ENCODE results near the gene DIP2C.
"Not testable (repeated sequence)": the region's sequence is repeated elsewhere in the genome, so short reads cannot be mapped to it uniquely, and the experiment has no call there.

Gene DIP2C

DNA sequence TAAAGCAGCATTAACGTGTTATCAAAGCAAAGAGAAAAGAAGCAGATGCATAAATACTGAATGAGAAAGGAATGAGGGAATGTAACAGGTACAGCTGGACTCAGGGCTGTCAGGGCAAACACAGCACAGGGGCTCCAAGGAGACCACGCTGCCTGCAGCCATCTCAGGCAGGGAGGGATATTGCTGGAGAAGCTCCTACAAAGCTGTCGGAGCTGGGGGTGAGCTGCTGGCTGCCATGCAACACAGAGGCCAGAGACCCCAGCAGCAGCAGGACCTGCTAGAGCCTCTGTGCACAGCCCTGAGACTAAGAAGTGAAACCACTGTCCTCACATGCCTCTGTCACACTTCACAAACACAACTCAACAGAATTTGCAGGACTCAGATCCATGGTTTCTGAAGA lies 235.8 kb downstream of the DIP2C start:
- DNase-seq (ENCODE audit: insufficient read length) (no peak), FAIRE-seq (no peak)
- TF ChIP-seq POLR2AphosphoS5 (IDR thresholded peaks at IDR 0.05; ENCODE audit: low read depth, low read length) (no peak), POLR2A (IDR thresholded peaks at IDR 0.05; ENCODE audit: low read depth, low read length) (no peak), TAF1 (IDR thresholded peaks at IDR 0.05; ENCODE audit: borderline replicate concordance, low read depth, low read length) (no peak)

DNA sequence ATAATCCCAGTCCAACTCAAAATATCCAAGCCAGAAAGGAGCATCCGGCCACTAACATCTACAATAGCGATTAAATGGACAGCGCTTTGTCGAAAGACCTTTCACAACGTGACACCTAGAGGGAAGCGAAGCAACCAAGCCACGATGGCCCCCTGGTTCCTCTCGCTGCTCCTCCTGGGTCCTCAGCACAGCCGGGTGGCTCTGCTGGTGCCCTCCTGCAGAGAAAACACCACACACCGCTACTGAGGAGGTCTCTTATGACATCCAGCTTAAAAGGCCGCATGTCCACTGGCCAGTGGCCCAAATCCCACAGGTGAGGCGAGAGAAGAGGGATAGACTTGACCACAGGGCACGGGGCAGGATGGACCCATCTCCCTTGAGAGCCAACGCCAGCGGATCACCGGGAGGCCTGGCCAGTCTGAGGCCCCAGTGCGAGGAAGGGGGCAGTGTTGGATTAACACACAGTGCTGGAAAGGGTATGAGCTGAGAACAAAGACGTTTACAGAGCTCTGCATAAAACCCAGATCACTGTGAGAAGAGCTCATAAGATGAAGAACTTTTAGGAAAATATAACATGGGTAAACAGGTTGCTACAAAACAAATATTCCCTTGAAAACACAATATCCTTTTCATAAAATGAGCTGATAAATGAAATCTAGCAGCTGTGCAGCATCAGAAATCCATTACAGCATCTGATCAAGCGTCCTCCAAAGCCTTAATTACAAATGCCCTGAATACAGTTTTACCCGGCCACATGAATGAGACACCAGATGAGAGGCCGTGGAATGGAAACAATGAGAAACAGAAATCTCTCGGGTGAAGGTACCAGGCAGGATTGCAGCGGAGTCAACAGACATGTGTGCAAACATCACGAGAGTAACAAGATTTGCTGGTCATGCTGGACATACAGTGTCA lies 236.7 kb downstream of the DIP2C start:
- TF ChIP-seq POLR2AphosphoS5 (IDR thresholded peaks at IDR 0.05; ENCODE audit: low read depth, low read length), result no peak
- TF ChIP-seq POLR2A (IDR thresholded peaks at IDR 0.05; ENCODE audit: low read depth, low read length), result no peak
- TF ChIP-seq TAF1 (IDR thresholded peaks at IDR 0.05; ENCODE audit: borderline replicate concordance, low read depth, low read length), result no peak
- no peak for FAIRE-seq
- no peak for DNase-seq (ENCODE audit: insufficient read length)

DNA sequence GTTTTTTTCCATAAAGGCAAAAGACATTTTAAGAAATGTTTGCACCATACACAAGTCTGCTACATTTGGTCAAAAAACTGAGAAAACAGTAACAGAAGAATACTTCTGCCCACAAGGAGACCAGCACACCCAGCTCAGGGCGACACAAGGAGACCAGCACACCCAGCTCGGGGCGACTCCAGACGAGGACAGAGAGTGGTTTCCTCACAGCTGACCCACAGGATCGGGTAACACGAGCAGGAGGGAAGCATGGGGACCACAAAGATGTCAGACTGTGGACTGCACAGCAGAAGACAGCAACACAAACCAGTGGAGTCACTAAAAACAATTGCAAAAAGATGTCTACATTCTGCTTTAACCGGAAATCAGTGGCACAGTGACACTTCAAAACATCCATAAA lies 237.6 kb downstream of the DIP2C start:
- TF ChIP-seq POLR2A (IDR thresholded peaks at IDR 0.05; ENCODE audit: low read depth, low read length), result no peak
- TF ChIP-seq TAF1 (IDR thresholded peaks at IDR 0.05; ENCODE audit: borderline replicate concordance, low read depth, low read length), result no peak
- no peak for TF ChIP-seq POLR2AphosphoS5 (IDR thresholded peaks at IDR 0.05; ENCODE audit: low read depth, low read length)
- FAIRE-seq (no peak), DNase-seq (ENCODE audit: insufficient read length) (no peak)

DNA sequence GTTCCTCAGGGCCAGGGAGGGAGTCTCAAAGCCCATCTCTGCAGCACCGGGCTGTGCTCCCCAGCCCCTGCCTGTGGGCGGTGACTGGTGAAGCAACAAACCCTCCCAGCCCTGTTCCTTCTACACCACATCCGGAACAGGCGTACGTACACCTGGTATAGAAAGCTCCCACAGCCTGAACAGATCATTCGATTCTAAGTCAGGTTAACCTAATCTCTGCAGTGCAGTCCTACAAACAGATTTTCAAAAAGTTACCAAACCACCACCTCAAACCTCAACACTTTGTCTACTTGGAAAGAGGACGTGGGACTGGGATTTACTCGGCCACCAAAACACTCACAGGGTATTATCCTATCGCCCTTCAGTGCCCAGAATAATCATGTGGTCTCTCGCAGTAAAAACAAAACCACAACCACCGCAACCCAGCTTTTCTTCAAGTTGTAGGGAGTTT lies 238.4 kb downstream of the DIP2C start:
- no peak for TF ChIP-seq TAF1 (IDR thresholded peaks at IDR 0.05; ENCODE audit: borderline replicate concordance, low read depth, low read length)
- no peak for TF ChIP-seq POLR2AphosphoS5 (IDR thresholded peaks at IDR 0.05; ENCODE audit: low read depth, low read length)
- TF ChIP-seq POLR2A (IDR thresholded peaks at IDR 0.05; ENCODE audit: low read depth, low read length), result no peak
- DNase-seq (ENCODE audit: insufficient read length) (peak; percentile 49), FAIRE-seq (no peak)

DNA sequence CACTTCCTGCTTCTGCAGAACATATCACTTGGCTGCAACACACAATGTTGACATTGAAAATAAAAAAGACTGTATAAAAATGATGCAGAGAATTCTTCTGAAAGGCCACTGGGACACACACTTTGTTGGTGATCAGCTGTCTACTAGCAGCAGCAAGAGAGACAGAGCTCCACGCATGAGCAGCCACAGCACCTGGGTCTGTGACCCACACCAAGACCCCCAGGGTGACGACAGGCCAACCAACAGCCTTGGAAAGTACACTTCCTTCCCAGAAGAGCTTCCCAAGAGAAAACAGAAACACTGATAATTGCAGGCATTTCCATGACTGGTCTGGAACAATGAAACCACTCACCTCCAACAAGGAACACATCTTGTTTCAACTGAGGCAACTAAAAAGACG lies 239.0 kb downstream of the DIP2C start:
- TF ChIP-seq POLR2AphosphoS5 (IDR thresholded peaks at IDR 0.05; ENCODE audit: low read depth, low read length) (no peak), TAF1 (IDR thresholded peaks at IDR 0.05; ENCODE audit: borderline replicate concordance, low read depth, low read length) (no peak), POLR2A (IDR thresholded peaks at IDR 0.05; ENCODE audit: low read depth, low read length) (no peak)
- no peak for FAIRE-seq
- no peak for DNase-seq (ENCODE audit: insufficient read length)

DNA sequence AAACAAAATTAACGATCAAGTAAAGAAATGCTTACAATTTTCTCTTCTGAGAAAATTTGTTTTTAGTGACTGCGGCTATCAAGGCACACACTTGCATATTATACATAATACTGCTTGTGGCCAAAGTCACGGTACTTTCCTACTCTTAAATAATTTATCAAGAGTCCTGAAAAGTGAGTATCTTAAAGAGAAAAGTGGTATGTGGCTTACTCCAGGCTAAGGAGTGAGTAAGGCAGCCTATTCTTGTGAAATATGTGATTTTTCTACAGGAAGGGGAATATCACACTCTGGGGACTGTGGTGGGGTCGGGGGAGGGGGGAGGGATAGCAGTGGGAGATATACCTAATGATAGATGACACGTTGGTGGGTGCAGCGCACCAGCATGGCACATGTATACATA lies 240.1 kb downstream of the DIP2C start:
- FAIRE-seq, result not testable (repeated sequence)

DNA sequence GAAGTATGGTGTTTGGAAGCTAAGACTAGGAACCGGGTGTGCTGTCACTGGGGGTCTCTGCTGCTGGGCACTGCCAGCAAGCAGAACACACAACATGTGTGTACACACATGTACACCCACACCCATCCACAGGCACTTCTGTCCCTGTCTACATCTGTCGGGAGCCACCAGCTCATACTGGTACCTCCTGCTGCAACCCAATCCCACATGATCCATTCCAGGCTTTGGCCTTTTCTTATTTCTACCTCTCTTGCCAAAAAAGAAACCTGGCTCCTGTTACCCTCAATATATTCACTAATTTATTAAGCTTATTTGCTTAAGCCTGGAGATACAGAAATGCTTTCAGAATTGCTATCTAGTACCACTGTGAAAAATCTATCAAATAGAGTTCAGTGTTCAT lies 246.0 kb downstream of the DIP2C start:
- no peak for FAIRE-seq
- TF ChIP-seq POLR2AphosphoS5 (IDR thresholded peaks at IDR 0.05; ENCODE audit: low read depth, low read length) (no peak), POLR2A (IDR thresholded peaks at IDR 0.05; ENCODE audit: low read depth, low read length) (no peak), TAF1 (IDR thresholded peaks at IDR 0.05; ENCODE audit: borderline replicate concordance, low read depth, low read length) (no peak)
- DNase-seq (ENCODE audit: insufficient read length), result no peak

More for the DNA sequence above, 240.1 kb downstream of the DIP2C start:
- not testable (repeated sequence) for DNase-seq (ENCODE audit: insufficient read length)

DNA sequence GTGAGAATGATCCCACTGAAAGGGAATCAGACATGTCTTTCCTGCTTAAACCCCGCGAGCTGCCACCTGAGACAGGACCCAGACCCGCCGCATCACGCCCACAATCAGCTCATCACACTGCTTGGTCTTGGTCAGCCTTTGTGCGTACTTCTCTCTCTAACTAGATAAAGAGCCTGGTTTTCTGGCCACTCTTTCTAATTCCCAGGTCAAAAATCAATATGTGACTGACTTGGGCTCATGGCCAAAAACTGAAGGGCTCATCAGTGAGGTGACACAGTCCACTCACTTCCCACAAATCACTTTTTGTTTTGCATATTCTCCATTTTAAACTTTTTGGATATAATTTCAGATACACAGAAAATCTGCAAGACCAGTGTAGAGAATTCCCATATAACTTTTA lies 247.3 kb downstream of the DIP2C start:
- FAIRE-seq, result no peak
- TF ChIP-seq POLR2A (IDR thresholded peaks at IDR 0.05; ENCODE audit: low read depth, low read length) (no peak), TAF1 (IDR thresholded peaks at IDR 0.05; ENCODE audit: borderline replicate concordance, low read depth, low read length) (no peak), POLR2AphosphoS5 (IDR thresholded peaks at IDR 0.05; ENCODE audit: low read depth, low read length) (no peak)

DNA sequence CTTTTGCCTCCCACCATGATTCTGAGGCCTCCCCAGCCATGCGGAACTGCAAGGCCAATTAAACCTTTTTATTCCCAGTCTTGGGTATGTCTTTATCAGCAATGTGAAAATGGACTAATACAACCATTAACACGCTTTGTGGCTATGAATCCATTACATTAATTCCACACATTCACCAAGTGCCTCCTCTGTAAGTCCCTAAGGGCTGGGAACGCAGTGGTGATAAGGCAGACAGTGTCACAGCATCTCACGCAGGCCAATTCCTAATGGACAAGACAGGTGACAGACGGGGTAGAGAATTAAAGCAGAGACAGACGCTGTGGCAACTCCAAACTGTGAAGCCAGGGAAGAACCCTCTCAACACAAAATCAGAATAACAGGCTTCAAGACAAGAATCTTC lies 247.8 kb downstream of the DIP2C start:
- no peak for FAIRE-seq
- no peak for DNase-seq (ENCODE audit: insufficient read length)
- TF ChIP-seq POLR2AphosphoS5 (IDR thresholded peaks at IDR 0.05; ENCODE audit: low read depth, low read length) (no peak), TAF1 (IDR thresholded peaks at IDR 0.05; ENCODE audit: borderline replicate concordance, low read depth, low read length) (no peak), POLR2A (IDR thresholded peaks at IDR 0.05; ENCODE audit: low read depth, low read length) (no peak)

More for the DNA sequence above, 247.3 kb downstream of the DIP2C start:
- DNase-seq (ENCODE audit: insufficient read length), result no peak

DNA sequence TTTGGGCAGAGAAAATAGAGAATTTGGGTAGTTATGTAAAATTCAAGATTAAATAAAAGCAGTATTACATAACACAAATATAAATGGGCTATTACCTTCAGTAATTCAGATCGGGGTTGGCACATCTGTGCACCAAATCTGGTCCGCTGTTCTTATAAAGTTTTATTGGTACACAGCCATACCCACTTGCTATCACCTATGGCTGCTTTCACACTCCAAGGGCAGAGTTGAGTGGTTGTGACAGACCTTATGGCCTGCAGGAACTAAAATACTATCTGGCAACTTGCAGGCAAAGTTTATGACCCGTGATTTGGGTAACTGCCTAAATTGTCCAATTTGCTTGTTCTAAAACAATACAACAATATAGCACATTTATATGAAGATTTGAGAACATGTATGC lies 249.3 kb downstream of the DIP2C start:
- no peak for TF ChIP-seq POLR2AphosphoS5 (IDR thresholded peaks at IDR 0.05; ENCODE audit: low read depth, low read length)
- no peak for TF ChIP-seq TAF1 (IDR thresholded peaks at IDR 0.05; ENCODE audit: borderline replicate concordance, low read depth, low read length)
- no peak for TF ChIP-seq POLR2A (IDR thresholded peaks at IDR 0.05; ENCODE audit: low read depth, low read length)
- FAIRE-seq, result no peak
- no peak for DNase-seq (ENCODE audit: insufficient read length)

DNA sequence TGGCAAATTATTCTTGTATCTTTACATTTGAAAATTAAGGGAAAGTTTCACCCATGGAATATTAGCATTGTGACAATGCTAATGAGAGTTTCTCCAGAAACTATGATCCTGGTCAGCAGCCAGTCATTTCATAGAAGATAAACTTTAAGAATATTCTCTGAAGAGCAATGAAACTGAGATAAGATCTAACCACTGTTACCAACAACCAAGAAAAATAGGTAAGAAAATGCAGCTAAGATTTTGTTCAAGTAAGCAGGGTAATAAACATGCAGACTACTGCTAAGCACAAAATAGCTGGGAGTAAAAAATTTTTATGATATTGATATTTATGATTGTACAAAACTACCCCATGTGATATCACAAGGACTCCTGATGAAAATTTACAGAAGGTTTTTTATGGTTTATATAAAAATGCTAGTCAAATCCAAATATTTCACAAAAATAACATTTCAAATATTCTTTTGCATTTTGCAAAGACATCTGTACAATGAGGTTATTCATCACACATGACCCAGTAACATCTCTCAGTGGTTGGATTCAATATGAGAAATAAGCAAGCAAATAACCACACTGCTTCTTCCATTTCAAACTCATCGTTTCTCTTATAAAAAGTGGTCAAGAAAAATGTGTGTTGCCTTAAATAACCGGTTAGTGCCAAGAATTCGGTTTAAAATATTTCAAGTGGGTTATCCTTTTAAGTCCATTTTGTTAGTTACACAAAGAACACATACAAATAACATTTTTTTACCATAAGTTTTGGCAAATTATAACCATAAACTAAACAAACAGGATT lies 251.6 kb downstream of the DIP2C start:
- FAIRE-seq (no peak), DNase-seq (ENCODE audit: insufficient read length) (no peak)
- TF ChIP-seq POLR2AphosphoS5 (IDR thresholded peaks at IDR 0.05; ENCODE audit: low read depth, low read length) (no peak), POLR2A (IDR thresholded peaks at IDR 0.05; ENCODE audit: low read depth, low read length) (no peak), TAF1 (IDR thresholded peaks at IDR 0.05; ENCODE audit: borderline replicate concordance, low read depth, low read length) (no peak)

Measured in GM12892 (cell line).